ENCODE data around the gene AGBL4.

DNA sequence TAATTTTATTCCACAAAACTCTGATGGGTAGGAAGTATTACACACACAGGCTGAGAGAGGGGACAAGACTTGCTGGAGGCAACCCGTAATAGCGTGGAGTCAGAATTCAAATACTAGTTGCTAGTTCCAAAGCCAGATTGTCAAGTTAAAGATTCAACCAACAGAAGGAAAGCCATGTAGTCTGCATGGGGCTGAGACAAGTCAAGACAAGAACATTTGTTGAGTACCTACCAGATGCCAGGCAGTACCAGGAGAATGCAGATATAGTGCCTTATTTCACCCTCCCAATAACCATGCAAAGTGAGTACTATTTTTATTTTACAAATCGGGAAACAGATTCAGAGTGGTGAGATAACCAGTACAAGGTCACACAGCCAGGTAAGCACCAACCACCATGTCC, 1441.3 kb downstream of the AGBL4 start:
- TF ChIP-seq POLR2A (IDR thresholded peaks at IDR 0.05; ENCODE audit: low read depth, low read length) (no peak), TAF1 (IDR thresholded peaks at IDR 0.05; ENCODE audit: borderline replicate concordance, low read depth, low read length) (no peak)

All from GM12892 (cell line).